Stimulated activated naive CD8-positive, alpha-beta T cell treated with anti-CD3 and anti-CD28 coated beads, Interleukin-15, Interleukin-2, amounts not matched to agents 100 ng/mL and 50 ng/mL, for 24 hours (primary cell): Measurements from ENCODE around the gene CDH13.

Experiments
- H3K27ac Mint-ChIP-seq: one replicate; pipeline ENCODE4 v1.8.0; 2021; ENCODE audit warnings: mild to moderate bottlenecking, mixed read lengths
- H3K27me3 Mint-ChIP-seq: one replicate; pipeline ENCODE4 v1.8.0; 2021; ENCODE audit warnings: mixed read lengths
- H3K36me3 Mint-ChIP-seq: one replicate; pipeline ENCODE4 v1.8.0; 2021; ENCODE audit warnings: low read depth, mixed read lengths
- H3K4me1 Mint-ChIP-seq: one replicate; pipeline ENCODE4 v1.8.0; 2021; ENCODE audit warnings: low read depth, mixed read lengths
- H3K4me3 Mint-ChIP-seq: one replicate; pipeline ENCODE4 v1.8.0; 2021; ENCODE audit warnings: mild to moderate bottlenecking, mixed read lengths
- H3K9me3 Mint-ChIP-seq: one replicate; pipeline ENCODE4 v1.8.0; 2021; ENCODE audit warnings: mixed read lengths

The CDH13 gene

GRCh38 chr16:82675300-82675699 is 48.5 kb downstream of the CDH13 start:
- no peaks in the 10 kb centered on the region for H3K9me3 Mint-ChIP-seq
- H3K27me3 Mint-ChIP-seq = no peaks in the 10 kb centered on the region
- H3K36me3 Mint-ChIP-seq = no peaks in the 10 kb centered on the region
- H3K4me1 Mint-ChIP-seq = no peaks in the 10 kb centered on the region
- no peak overlapping the region for H3K4me3 Mint-ChIP-seq
- H3K27ac Mint-ChIP-seq = no peak overlapping the region

GRCh38 chr16:82681592-82681991 is 54.8 kb downstream of the CDH13 start:
- Mint-ChIP-seq H3K4me1 (no peaks in the 10 kb centered on the region), H3K27ac (no peak overlapping the region), H3K27me3 (peaks cover 3% of the 10 kb centered on the region), H3K4me3 (no peak overlapping the region), H3K36me3 (no peaks in the 10 kb centered on the region), H3K9me3 (no peaks in the 10 kb centered on the region)

- Mint-ChIP-seq H3K27ac (no peak overlapping the region), H3K27me3 (peaks cover 3% of the 10 kb centered on the region), H3K9me3 (no peaks in the 10 kb centered on the region), H3K4me3 (no peak overlapping the region), H3K4me1 (no peaks in the 10 kb centered on the region), H3K36me3 (no peaks in the 10 kb centered on the region)
Measured at GRCh38 chr16:82682767-82683166, 56.0 kb downstream of the CDH13 start.

GRCh38 chr16:82684256-82684655 is 57.5 kb downstream of the CDH13 start:
- no peaks in the 10 kb centered on the region for H3K4me1 Mint-ChIP-seq

GRCh38 chr16:82685526-82685925 is 58.8 kb downstream of the CDH13 start:
- Mint-ChIP-seq H3K9me3 (no peaks in the 10 kb centered on the region), H3K4me3 (no peak overlapping the region), H3K4me1 (no peaks in the 10 kb centered on the region), H3K27ac (no peak overlapping the region), H3K36me3 (no peaks in the 10 kb centered on the region), H3K27me3 (peaks cover 3% of the 10 kb centered on the region)

More at GRCh38 chr16:82684256-82684655, 57.5 kb downstream of the CDH13 start:
- Mint-ChIP-seq H3K27me3 (peaks cover 3% of the 10 kb centered on the region), H3K4me3 (no peak overlapping the region), H3K27ac (no peak overlapping the region), H3K36me3 (no peaks in the 10 kb centered on the region), H3K9me3 (no peaks in the 10 kb centered on the region)

GRCh38 chr16:82694239-82694874 is 67.6 kb downstream of the CDH13 start:
- no peaks in the 10 kb centered on the region for H3K36me3 Mint-ChIP-seq
- no peaks in the 10 kb centered on the region for H3K27me3 Mint-ChIP-seq
- no peak overlapping the region for H3K4me3 Mint-ChIP-seq
- no peaks in the 10 kb centered on the region for H3K4me1 Mint-ChIP-seq
- H3K9me3 Mint-ChIP-seq = no peaks in the 10 kb centered on the region
- H3K27ac Mint-ChIP-seq = no peak overlapping the region

- Mint-ChIP-seq H3K9me3 (no peaks in the 10 kb centered on the region), H3K27ac (no peak overlapping the region), H3K27me3 (no peaks in the 10 kb centered on the region), H3K36me3 (no peaks in the 10 kb centered on the region), H3K4me3 (no peak overlapping the region), H3K4me1 (no peaks in the 10 kb centered on the region)
Measured at GRCh38 chr16:82695806-82696205, 69.0 kb downstream of the CDH13 start.

GRCh38 chr16:82699260-82699659 is 72.5 kb downstream of the CDH13 start:
- Mint-ChIP-seq H3K27me3 (peaks cover 11% of the 10 kb centered on the region), H3K4me3 (no peak overlapping the region), H3K4me1 (peaks cover 6% of the 10 kb centered on the region), H3K9me3 (no peaks in the 10 kb centered on the region), H3K36me3 (no peaks in the 10 kb centered on the region), H3K27ac (no peak overlapping the region)

GRCh38 chr16:82699711-82700495 is 73.1 kb downstream of the CDH13 start:
- no peaks in the 10 kb centered on the region for H3K36me3 Mint-ChIP-seq
- peaks cover 11% of the 10 kb centered on the region for H3K27me3 Mint-ChIP-seq
- no peak overlapping the region for H3K27ac Mint-ChIP-seq
- no peak overlapping the region for H3K4me3 Mint-ChIP-seq
- H3K9me3 Mint-ChIP-seq = no peaks in the 10 kb centered on the region
- peaks cover 6% of the 10 kb centered on the region for H3K4me1 Mint-ChIP-seq

- Mint-ChIP-seq H3K9me3 (no peaks in the 10 kb centered on the region), H3K4me1 (peaks cover 6% of the 10 kb centered on the region), H3K27me3 (peaks cover 11% of the 10 kb centered on the region), H3K27ac (no peak overlapping the region), H3K36me3 (no peaks in the 10 kb centered on the region), H3K4me3 (no peak overlapping the region)
Measured at GRCh38 chr16:82700541-82701235, 73.9 kb downstream of the CDH13 start.

- Mint-ChIP-seq H3K27me3 (peaks cover 11% of the 10 kb centered on the region), H3K27ac (no peak overlapping the region), H3K4me3 (no peak overlapping the region), H3K9me3 (no peaks in the 10 kb centered on the region), H3K4me1 (peaks cover 6% of the 10 kb centered on the region), H3K36me3 (no peaks in the 10 kb centered on the region)
Measured at GRCh38 chr16:82701442-82701955, 74.7 kb downstream of the CDH13 start.

GRCh38 chr16:82703161-82703560 is 76.4 kb downstream of the CDH13 start:
- Mint-ChIP-seq H3K9me3 (no peaks in the 10 kb centered on the region), H3K27ac (no peak overlapping the region), H3K36me3 (no peaks in the 10 kb centered on the region), H3K4me1 (peaks cover 6% of the 10 kb centered on the region), H3K4me3 (no peak overlapping the region), H3K27me3 (peaks cover 11% of the 10 kb centered on the region)

- no peaks in the 10 kb centered on the region for H3K36me3 Mint-ChIP-seq
- no peak overlapping the region for H3K4me3 Mint-ChIP-seq
- H3K9me3 Mint-ChIP-seq = no peaks in the 10 kb centered on the region
- H3K4me1 Mint-ChIP-seq = peaks cover 6% of the 10 kb centered on the region
- peaks cover 11% of the 10 kb centered on the region for H3K27me3 Mint-ChIP-seq
- no peak overlapping the region for H3K27ac Mint-ChIP-seq
Measured at GRCh38 chr16:82703871-82704768, 77.4 kb downstream of the CDH13 start.

GRCh38 chr16:82709987-82710386 is 83.2 kb downstream of the CDH13 start:
- no peak overlapping the region for H3K27ac Mint-ChIP-seq
- H3K4me1 Mint-ChIP-seq = no peaks in the 10 kb centered on the region
- no peaks in the 10 kb centered on the region for H3K36me3 Mint-ChIP-seq
- H3K9me3 Mint-ChIP-seq = no peaks in the 10 kb centered on the region
- no peaks in the 10 kb centered on the region for H3K27me3 Mint-ChIP-seq
- no peak overlapping the region for H3K4me3 Mint-ChIP-seq
